Motor neuron (in vitro differentiated cells): ENCODE results near the gene DNAJC9. TPM values are rescaled to one million over a fixed set of nuclear protein-coding genes. Genes with fewer than 3 reads are reported as not detected.
"Not testable (repeated sequence)": the region's sequence is repeated elsewhere in the genome, so short reads cannot be mapped to it uniquely, and the experiment has no call there.

Source experiments
- ATAC-seq, 8 experiments: fragments of 200-7000 bp; cut with Tn5 transposase; replicated peaks in 6 of 8; 2 replicates each; pipeline ENCODE4 v1.8.0; 2021; ENCODE audit warnings: mild to moderate bottlenecking in 8 of 8, moderate library complexity in 8 of 8
- H3K27ac ChIP-seq, 2 donors: fragments of 250-450 bp; sonication (Bioruptor Pico); 2 replicates each; pipeline ENCODE4 v1.9.0; 2021; ENCODE audit warnings: antibody characterized with exemption in 2 of 2, mild to moderate bottlenecking in 2 of 2, moderate library complexity in 1 of 2
- H3K4me1 ChIP-seq, 2 donors: fragments of 250-450 bp; sonication (Bioruptor Pico); replicated peaks in 1 of 2; 2 replicates each; pipeline ENCODE4 v1.6.1; 2021; ENCODE audit warnings: antibody characterized with exemption in 2 of 2, mild to moderate bottlenecking in 2 of 2, moderate library complexity in 1 of 2
- H3K4me3 ChIP-seq, 5 donors: fragments of 250-450 bp; sonication (Bioruptor Pico); 2 replicates each; pipeline ENCODE4 v1.9.0; 2021; ENCODE audit warnings: antibody characterized with exemption in 5 of 5, mild to moderate bottlenecking in 5 of 5, moderate library complexity in 4 of 5
- WGBS, 10 experiments: fragments of 450-650 bp; shearing (Covaris generic); methylation state at CpG; one replicate each; pipeline ENCODE4 v1.0.0; 2022; 5-methylcytosine and 5-hydroxymethylcytosine counted together
- in situ Hi-C, 9 experiments: fragments of 400-800 bp; cut with MboI; loops; one replicate each; pipeline ENCODE4 v1.15.0; 2021; ENCODE audit warnings: low sequenced_read_pairs in 9 of 9, low pct_unique_long_range_greater_than_20kb in 2 of 9; ENCODE audit not compliant: unreplicated experiment in 9 of 9
- total RNA-seq, 8 experiments: library from RNA; unstranded; fragments of 300-600 nt; gene quantifications; 2 replicates each; pipeline versions ENCODE4 v1.2.3 to v1.2.4, GENCODE V29; 2022

DNAJC9 gene, protein sequence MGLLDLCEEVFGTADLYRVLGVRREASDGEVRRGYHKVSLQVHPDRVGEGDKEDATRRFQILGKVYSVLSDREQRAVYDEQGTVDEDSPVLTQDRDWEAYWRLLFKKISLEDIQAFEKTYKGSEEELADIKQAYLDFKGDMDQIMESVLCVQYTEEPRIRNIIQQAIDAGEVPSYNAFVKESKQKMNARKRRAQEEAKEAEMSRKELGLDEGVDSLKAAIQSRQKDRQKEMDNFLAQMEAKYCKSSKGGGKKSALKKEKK
- total RNA-seq, result 10 to 100 TPM; 12.7 to 50.9 (median 26.8) TPM

DNA sequence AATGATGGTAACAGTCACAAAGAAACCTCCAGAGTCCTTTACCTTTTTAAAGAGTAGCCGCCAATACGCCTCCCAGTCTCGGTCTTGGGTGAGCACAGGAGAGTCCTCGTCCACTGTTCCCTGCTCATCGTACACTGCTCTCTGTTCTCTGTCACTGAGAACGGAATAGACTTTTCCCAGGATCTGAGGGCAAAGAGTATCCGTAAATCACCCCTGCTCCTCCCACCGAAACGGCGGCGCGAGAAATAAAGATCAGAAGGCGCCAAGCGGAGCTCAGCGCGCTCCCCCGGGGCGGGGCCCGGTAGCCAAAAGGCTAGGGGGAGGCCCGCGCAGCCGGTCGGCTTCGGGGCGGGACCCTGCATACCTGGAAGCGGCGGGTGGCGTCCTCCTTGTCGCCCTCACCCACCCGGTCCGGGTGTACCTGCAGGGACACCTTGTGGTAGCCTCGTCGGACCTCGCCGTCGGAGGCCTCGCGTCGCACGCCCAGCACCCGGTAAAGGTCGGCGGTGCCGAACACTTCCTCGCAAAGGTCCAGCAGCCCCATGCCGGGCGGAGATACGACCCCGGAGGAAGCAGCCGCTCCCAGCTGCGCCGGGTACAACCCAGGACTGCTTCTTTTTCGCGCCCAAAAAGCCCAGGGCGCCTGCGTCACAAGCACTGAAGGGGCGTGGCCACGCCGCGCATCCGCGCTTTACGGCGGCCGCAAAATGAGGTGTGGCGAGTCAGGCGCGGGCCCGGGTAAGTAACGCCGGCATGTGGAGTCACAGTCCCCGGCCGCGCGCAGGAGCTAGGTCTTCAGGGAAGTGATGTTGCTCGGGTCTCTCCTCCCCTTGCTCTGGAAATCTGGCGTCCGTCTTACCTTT is at the start of gene DNAJC9:
Gene DNAJC9, minus strand, starts transcription at position 610 of the 863 bp plus-strand sequence. Its CDS starts 66 bp downstream, at position 544.
- in situ Hi-C loops, result no loop called here
- ATAC-seq, result peak; percentile 74 to 92 (median 90)
- peak within 1 kb of the TSS; percentile 38 to 70 for H3K27ac ChIP-seq
- H3K4me1 ChIP-seq, result peaks cover 27 to 35% of the 10 kb centered on the region in 2 donors
- 0 to 8% (median 0%) methylated on average over 2 to 17 of the region's 78 CpGs for WGBS, 10 experiments
- H3K4me3 ChIP-seq, result peak within 1 kb of the TSS; percentile 65 to 90 (median 75)

DNA sequence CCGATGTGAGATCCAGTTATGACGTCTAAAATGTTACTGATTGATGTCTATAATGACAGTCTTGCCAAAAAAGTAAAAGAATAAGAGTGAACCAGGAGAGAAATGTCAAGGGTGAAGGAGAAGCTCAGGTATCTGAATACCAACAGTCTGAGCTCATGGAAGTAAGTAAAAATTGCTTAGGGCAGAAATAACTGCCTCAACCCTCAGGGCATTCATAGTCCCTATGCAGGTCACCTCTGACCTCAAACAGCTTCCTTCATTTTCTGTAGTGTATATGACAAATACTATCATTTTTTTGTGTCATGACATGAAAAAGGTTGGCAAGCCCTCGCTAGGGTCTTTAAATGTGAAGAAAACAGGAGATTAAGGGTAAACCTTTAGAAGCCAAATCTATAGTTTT is 46.4 kb upstream of the DNAJC9 start:
- Histone ChIP-seq H3K4me1 (no peaks in the 10 kb centered on the region), H3K27ac (no peak overlapping the region), H3K4me3 (no peak overlapping the region)
- WGBS, 10 experiments, result 0 to 100% (median 66%) methylated on average over 1 to 3 of the region's 3 CpGs
- in situ Hi-C loops, result no loop called here
- no peak for ATAC-seq

DNA sequence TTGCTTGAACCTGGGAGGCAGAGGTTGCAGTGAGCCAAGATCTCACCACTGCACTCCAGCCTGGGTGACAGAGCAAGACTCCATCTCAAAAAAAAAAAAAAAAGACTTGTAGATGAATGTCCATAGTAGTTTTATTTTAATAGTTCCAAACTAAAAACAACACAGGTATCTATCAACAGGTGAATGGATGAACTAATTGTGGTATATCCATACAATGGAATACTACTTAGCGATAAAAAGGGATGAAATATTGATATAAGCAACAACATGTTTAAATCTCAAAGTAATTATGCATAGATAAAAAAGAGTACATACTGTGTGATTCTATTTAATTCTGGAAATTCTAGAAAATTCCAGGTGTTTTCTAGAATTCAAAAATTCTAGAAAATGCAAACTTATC is 42.9 kb upstream of the DNAJC9 start:
- WGBS, 10 experiments, result 29 to 100% (median 100%) methylated on average over 1 of the region's 1 CpG; no CpG with 5 or more reads in 1 of the 10 experiments
- in situ Hi-C loops, result no loop called here
- H3K4me1 ChIP-seq, result no peaks in the 10 kb centered on the region
- H3K27ac ChIP-seq, result no peak overlapping the region
- no peak overlapping the region for H3K4me3 ChIP-seq
- ATAC-seq, result no peak

DNA sequence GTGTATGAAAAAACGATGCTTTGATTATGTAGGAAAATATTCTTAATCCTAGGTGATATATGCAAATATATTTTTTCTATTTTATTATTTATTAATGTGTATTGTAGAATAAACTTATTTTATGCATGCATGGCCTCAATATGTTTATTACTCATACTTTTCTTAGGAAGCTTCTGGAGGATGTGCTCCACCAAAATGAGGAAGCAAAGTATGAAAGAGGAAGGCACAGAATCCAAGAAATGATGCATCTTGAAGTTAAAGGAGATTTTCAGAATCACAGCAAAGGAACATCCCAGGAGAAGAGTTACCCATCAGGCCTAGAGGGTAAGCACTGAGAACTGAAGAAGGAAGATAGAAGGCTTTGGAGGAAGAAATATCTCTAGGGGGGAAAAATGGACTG is 40.4 kb upstream of the DNAJC9 start:
- 0 to 100% (median 50%) methylated on average over 1 of the region's 1 CpG; no CpG with 5 or more reads in 1 of the 10 experiments for WGBS, 10 experiments
- H3K4me1 ChIP-seq, result no peaks in the 10 kb centered on the region
- no peak overlapping the region for H3K27ac ChIP-seq
- in situ Hi-C loops, result no loop called here
- no peak for ATAC-seq
- no peak overlapping the region for H3K4me3 ChIP-seq

DNA sequence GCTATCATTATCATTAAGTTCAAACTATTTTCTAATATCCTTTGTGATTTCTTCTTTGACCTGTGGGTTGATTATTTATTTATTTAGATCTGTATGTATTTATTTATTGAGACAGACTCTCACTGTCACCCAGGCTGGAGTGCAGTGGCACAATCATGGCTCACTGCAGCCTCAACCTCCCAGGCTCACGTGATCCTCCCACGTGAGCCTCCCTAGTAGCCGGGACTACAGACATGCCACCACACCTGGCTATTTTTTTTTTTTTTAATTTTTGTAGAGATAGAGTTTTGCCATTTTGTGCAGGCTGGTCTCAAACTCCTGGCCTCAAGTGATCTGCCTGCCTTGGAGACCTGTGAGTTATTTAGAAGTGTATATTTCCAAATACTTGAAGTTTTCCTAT is 34.0 kb upstream of the DNAJC9 start:
- H3K4me1 ChIP-seq, result no peaks in the 10 kb centered on the region
- in situ Hi-C loops, result no loop called here
- H3K4me3 ChIP-seq, result no peak overlapping the region
- no peak for ATAC-seq
- 67 to 95% (median 84%) methylated on average over 1 to 3 of the region's 3 CpGs; no CpG with 5 or more reads in 4 of the 10 experiments for WGBS, 10 experiments
- H3K27ac ChIP-seq, result no peak overlapping the region

DNA sequence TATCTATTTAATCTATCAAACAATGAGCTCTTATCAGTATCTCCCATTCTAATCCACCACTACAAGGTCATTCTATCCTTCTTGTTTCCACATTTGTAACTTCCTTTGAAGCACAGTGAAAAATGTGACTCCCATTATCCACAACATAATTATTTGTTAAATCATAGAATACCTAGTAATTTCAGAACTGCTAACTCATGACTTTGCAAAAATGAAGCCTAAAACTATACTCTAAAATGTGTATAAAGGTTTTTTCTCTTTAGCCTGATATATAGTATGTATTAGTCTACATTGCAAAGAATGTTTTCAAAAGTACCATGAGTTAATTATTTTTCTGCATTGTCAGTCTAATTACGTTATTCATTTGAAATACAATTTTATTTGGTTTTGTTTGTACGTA is 17.4 kb upstream of the DNAJC9 start:
- Histone ChIP-seq H3K4me3 (no peak overlapping the region), H3K27ac (no peak overlapping the region), H3K4me1 (peaks cover 0 to 5% of the 10 kb centered on the region in 2 donors)
- ATAC-seq, result no peak
- in situ Hi-C loops, result no loop called here
- 65 to 100% (median 81%) methylated on average over 2 of the region's 2 CpGs; no CpG with 5 or more reads in 2 of the 10 experiments for WGBS, 10 experiments

DNA sequence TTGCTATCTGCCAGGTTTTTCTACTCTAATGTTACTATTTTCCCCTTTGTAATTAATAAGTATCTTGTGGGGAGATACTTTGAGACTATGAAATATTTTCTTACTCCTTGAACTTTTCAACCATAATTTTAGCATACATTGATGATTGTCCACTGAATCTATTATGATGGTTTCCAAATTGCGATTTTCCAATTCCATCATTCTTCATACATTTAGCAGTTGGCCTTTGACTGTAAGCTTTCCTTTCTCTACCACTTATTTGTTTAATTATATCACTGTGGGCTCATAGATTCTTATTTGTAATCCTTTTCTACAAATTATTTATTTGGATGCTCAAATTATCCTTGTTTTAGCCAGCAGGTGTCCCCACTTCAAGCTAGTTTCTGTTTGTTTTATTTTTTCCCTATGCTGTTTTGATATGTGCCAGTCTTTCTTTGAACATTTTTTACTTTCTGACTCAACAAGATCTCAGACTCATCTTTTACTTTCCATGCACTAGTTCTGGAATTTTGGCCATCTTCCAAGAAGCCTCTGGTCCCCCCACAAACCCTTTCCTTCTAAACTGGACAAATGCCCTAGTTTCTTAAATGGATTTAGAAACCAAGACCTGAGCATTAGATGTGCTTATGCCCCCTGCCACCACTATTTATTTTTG is 16.8 kb upstream of the DNAJC9 start:
- peak in 3 of 8 experiments; percentile 11 to 31 (median 28) for ATAC-seq
- Histone ChIP-seq H3K4me3 (no peak overlapping the region), H3K4me1 (peaks cover 0 to 5% of the 10 kb centered on the region in 2 donors), H3K27ac (no peak overlapping the region)
- in situ Hi-C loops, result no loop called here
- 0 to 100% (median 42%) methylated on average over 1 of the region's 1 CpG for WGBS, 10 experiments

DNA sequence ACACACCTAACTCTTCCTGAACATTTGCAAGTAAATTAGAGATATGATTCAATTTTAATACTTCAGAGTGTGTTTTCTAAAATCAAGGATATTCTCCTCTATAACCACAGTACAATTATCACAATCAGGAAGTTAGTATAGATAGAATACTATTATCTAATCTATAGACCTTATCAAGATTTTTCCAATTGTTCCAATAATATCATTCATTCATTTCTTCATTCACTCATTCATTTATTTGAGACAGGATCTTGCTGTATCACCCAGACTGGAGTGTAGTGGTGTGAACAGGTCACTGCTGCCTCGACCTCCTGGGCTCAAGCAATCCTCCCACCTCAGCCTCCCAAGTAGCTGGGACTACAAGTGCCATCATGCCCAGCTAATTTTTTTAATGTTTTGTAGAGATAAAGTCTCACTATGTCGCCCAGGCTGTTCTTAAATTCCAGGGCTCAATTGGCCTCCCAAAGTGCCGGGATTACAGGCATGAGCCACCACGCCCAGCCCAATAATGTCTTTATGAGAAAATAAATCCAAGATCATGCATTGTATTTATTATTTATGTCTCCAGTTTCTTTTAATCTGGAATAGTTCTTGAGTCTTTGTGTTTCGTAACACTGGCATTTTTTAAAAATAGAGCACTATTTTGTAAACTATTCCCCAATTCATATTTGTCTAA is 16.0 kb upstream of the DNAJC9 start:
- peaks cover 0 to 5% of the 10 kb centered on the region in 2 donors for H3K4me1 ChIP-seq
- no peak overlapping the region for H3K27ac ChIP-seq
- in situ Hi-C loops, result no loop called here
- H3K4me3 ChIP-seq, result no peak overlapping the region
- ATAC-seq, result no peak
- 53 to 100% (median 63%) methylated on average over 1 to 5 of the region's 5 CpGs for WGBS, 10 experiments

DNA sequence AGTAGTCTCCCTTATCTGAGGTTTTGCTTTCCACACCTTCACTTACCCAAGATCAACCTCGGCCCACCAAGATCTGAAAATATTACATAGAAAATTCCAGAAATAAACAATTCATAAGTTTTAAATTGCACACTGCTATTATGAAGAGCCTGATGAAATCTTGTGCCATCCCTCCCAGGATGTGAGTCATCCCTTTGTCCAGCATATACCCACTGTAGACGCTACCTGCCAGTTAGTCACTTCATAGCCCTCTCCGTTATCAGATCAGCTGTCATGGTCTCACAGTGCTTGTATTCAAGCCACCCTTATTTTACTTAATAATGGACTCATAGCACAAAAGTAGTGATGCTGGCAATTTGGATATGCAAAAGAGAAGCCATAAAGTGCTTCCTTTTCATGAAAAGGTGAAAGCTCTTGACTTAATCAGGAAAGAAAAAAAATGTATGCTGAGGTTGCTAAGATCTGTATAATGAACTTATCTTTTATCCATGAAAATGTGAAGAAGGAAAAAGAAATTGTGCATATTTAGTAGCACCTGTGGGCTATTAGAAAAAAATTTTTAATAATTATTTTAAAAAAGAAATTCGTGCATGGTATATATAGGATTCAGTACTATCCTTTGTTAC is 15.2 kb upstream of the DNAJC9 start:
- 8 to 86% (median 46%) methylated on average over 1 to 4 of the region's 4 CpGs for WGBS, 10 experiments
- ATAC-seq, result peak; percentile 29 to 100 (median 80)

DNA sequence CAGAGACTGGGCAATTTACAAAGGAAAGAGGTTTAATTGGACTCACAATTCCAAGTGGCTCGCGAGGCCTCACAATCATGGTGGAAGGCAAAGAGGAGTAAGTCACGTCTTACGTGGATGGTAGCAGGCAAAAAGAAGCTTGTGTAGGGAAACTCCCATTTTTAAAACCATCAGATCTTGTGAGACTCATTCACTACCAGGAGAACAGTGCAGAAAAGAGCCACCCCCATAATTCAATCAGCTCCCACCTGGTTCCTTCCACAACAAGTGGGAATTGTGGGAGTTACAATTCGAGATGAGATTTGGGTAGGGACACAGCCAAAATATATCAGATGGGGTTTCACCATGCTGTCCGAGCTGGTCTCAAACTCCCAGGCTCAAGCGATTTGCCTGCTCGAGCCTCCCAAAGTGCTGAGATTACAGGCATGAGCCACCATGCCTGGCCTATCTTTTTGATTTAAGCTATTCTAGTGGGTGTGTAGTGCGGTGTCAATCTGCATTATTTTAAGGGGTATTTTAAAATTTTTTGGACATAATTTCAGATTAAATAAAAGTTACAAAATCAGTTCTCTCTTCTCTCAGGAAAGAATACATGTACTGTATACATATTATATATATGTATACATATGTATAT is 14.4 kb upstream of the DNAJC9 start:
- 70 to 100% (median 85%) methylated on average over 1 to 9 of the region's 9 CpGs; no CpG with 5 or more reads in 2 of the 10 experiments for WGBS, 10 experiments
- Histone ChIP-seq H3K27ac (no peak overlapping the region), H3K4me3 (no peak overlapping the region), H3K4me1 (peaks cover 0 to 5% of the 10 kb centered on the region in 2 donors)
- ATAC-seq, result no peak
- in situ Hi-C loops, result no loop called here

More for the DNA sequence above, 15.2 kb upstream of the DNAJC9 start:
- in situ Hi-C loops, result no loop called here
- no peak overlapping the region for H3K4me3 ChIP-seq
- H3K27ac ChIP-seq, result peak overlapping the region in 1 of 2 donors; percentile 39
- peaks cover 0 to 5% of the 10 kb centered on the region in 2 donors for H3K4me1 ChIP-seq

DNA sequence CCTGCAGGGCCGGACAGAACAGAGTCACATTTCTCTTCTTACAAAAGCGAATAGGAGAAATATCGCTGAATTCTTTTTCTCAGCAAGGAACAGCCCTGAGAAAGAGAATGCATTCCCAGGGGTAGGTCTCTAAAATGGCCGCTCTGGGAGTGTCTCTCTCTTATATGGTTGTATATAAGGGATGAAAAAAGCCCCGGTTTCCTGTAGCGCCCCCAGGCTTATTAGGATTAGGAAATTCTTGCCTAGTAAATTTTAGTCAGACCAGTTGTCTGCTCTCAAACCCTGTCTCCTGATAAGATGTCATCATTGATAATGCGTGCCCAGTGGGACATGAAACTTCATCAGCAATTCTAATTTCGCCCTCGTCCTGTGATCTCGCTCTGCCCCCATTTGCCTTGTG is 11.6 kb upstream of the DNAJC9 start:
- H3K4me1 ChIP-seq, ATAC-seq, in situ Hi-C loops, H3K4me3 ChIP-seq, H3K27ac ChIP-seq: not testable (repeated sequence)
- WGBS, 10 experiments, result 48 to 100% (median 96%) methylated on average over 1 to 7 of the region's 10 CpGs; no CpG with 5 or more reads in 2 of the 10 experiments

DNA sequence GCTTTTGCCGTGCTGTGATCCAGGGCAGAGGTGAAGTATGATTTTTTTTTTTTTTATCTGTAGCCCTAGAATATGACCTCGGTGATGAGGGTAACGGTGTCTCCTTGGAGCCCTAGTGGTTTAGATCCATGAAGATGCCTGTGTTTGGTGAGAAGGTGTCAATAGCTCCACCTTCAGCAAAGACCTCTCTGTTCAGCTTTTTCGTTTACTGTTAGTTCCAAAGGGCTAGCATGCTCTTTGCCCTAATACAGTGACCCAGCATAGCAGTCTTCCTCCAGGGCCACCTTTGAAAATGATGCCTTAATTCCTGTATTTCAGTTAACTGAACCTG is 6.1 kb upstream of the DNAJC9 start:
- Histone ChIP-seq H3K4me1 (peaks cover 14 to 15% of the 10 kb centered on the region in 2 donors), H3K27ac (peak overlapping the region; percentile 93 to 96), H3K4me3 (peak overlapping the region; percentile 64 to 95 (median 80))
- 0% methylated on average over 1 to 4 of the region's 4 CpGs; no CpG with 5 or more reads in 2 of the 10 experiments for WGBS, 10 experiments
- in situ Hi-C loops, result no loop called here
- peak in 2 of 8 experiments; percentile 2 for ATAC-seq
